HepG2 (cell line): ENCODE results near the gene SAC3D1. TPM values are rescaled to one million over a fixed set of nuclear protein-coding genes. Genes with fewer than 3 reads are reported as not detected.
A peak's percentile ranks its signal among the peaks of the same experiment; 100 is the strongest.

Experiments used
- ATAC-seq: fragments of 200-7000 bp; cut with Tn5 transposase; 3 replicates; pipeline ENCODE4 v1.9.1; 2020; ENCODE audit warnings: mild to moderate bottlenecking, moderate library complexity
- BruUV-seq: library from RNA; stranded (reverse); fragments of 400-500 nt; replicated peaks from 2 replicates; lab custom pipeline; 2021; lab: Mats Ljungman, UMichigan
- CTCF ChIA-PET: fragments of 300-600 bp; formaldehyde crosslinking; extraction: SDS; loops from one replicate; lab custom pipeline; 2021; ENCODE audit warnings: low total read pairs, inconsistent platforms, low intra/inter-chr PET ratio; lab: Yijun Ruan, JAX
- POLR2A ChIA-PET: fragments of 350-600 bp; sonication (Branson Sonifier 250); formaldehyde crosslinking; loops from one replicate; lab custom pipeline; 2020; ENCODE audit warnings: antibody characterized with exemption, inconsistent platforms; lab: Yijun Ruan, JAX
- DNase-seq: peaks from one replicate; pipeline ENCODE4 v3.0.0-alpha.2; 2015; ENCODE audit warnings: low spot score
- FAIRE-seq: peaks from 3 replicates; lab custom pipeline; 2011; peaks lifted over from hg19 to GRCh38; lab: Jason Lieb, UNC
- H2AFZ ChIP-seq: one replicate; pipeline ENCODE4 v1.6.1; 2011; ENCODE audit warnings: low read length, inconsistent platforms
- H3K27ac ChIP-seq: fragments of 300-600 bp; 3 replicates; pipeline ENCODE4 v1.8.0; 2011; ENCODE audit warnings: mixed run types, mild to moderate bottlenecking, mixed read lengths, low read length, inconsistent platforms; ENCODE audit not compliant: insufficient read depth; ENCODE audit errors: extremely low read length
- H3K27me3 ChIP-seq, 2 experiments: fragments of 200-600 bp in 1 of 2; 2 replicates in 1 of 2; 3 replicates in 1 of 2; pipeline versions ENCODE4 v1.6.0 to v1.8.0; 2011; ENCODE audit warnings: low read length in 2 of 2, mild to moderate bottlenecking in 2 of 2, moderate library complexity in 2 of 2, inconsistent platforms in 1 of 2; ENCODE audit not compliant: insufficient read depth in 2 of 2, control insufficient read depth in 1 of 2
- H3K36me3 ChIP-seq, 2 experiments: fragments of 200-600 bp in 1 of 2; replicated peaks in 1 of 2; 2 replicates in 1 of 2; 3 replicates in 1 of 2; pipeline versions ENCODE4 v1.5.1 to v1.8.0; 2011; ENCODE audit warnings: low read length in 2 of 2, inconsistent platforms in 1 of 2; ENCODE audit not compliant: insufficient read depth in 2 of 2, control insufficient read depth in 1 of 2
- H3K4me1 ChIP-seq: 2 replicates; pipeline ENCODE4 v1.5.1; 2012; ENCODE audit warnings: low read length, inconsistent platforms; ENCODE audit not compliant: insufficient read depth
- H3K4me2 ChIP-seq: 2 replicates; pipeline ENCODE4 v1.6.0; 2011; ENCODE audit warnings: low read depth, low read length, inconsistent platforms
- H3K4me3 ChIP-seq, 3 experiments: fragments of 200-600 bp in 1 of 3; sonication (generic), shearing (Covaris generic) in 1 of 3; replicated peaks in 1 of 3; 2 replicates each; pipeline ENCODE4 v1.5.1; 2011 to 2016; ENCODE audit warnings: low read length in 3 of 3, inconsistent platforms in 2 of 3, low read depth in 2 of 3, mild to moderate bottlenecking in 2 of 3, control low read depth in 1 of 3, mixed read lengths in 1 of 3; ENCODE audit not compliant: insufficient read depth in 1 of 3
- H3K79me2 ChIP-seq: one replicate; pipeline ENCODE4 v1.6.1; 2011; ENCODE audit warnings: low read length, inconsistent platforms; ENCODE audit not compliant: insufficient read depth
- H3K9ac ChIP-seq: 2 replicates; pipeline ENCODE4 v1.6.0; 2011; ENCODE audit warnings: mild to moderate bottlenecking, low read depth, low read length, inconsistent platforms; ENCODE audit not compliant: insufficient read depth
- H3K9me3 ChIP-seq: 2 replicates; pipeline ENCODE4 v1.5.1; 2012; ENCODE audit warnings: mild to moderate bottlenecking, low read length
- H4K20me1 ChIP-seq: 2 replicates; pipeline ENCODE4 v1.6.0; 2011; ENCODE audit warnings: inconsistent platforms, mild to moderate bottlenecking, low read length, moderate library complexity; ENCODE audit not compliant: insufficient read depth
- KMT2A ChIP-seq: sonication (generic); formaldehyde crosslinking; IDR thresholded peaks from 2 replicates; pipeline ENCODE4 v1.4.0; 2020; ENCODE audit warnings: missing genetic modification reagents
- MYPOP ChIP-seq: sonication (generic); formaldehyde crosslinking; IDR thresholded peaks from 2 replicates; pipeline ENCODE4 v1.8.1; 2023; ENCODE audit warnings: mild to moderate bottlenecking, moderate library complexity, missing genetic modification reagents
- NFKBIZ ChIP-seq: IDR thresholded peaks from 2 replicates; pipeline ENCODE4 v1.6.1; 2018; ENCODE audit warnings: missing genetic modification reagents, missing compliant biosample characterization
- NKX3-1 ChIP-seq: sonication (generic); formaldehyde crosslinking; IDR thresholded peaks from 2 replicates; pipeline ENCODE4 v1.5.0; 2020; ENCODE audit warnings: missing genetic modification reagents
- SPEN ChIP-seq: sonication (generic); formaldehyde crosslinking; IDR thresholded peaks from 2 replicates; pipeline ENCODE4 v1.5.1; 2020; ENCODE audit warnings: low read depth, mild to moderate bottlenecking, missing genetic modification reagents
- TP53 ChIP-seq: sonication (generic); formaldehyde crosslinking; conservative IDR thresholded peaks from 2 replicates; pipeline ENCODE4 v1.4.0; 2020; ENCODE audit warnings: missing genetic modification reagents
- TRAFD1 ChIP-seq: sonication (generic); formaldehyde crosslinking; IDR thresholded peaks from 2 replicates; pipeline ENCODE4 v1.5.1; 2020; ENCODE audit warnings: missing genetic modification reagents, mild to moderate bottlenecking, borderline replicate concordance
- ZKSCAN5 ChIP-seq: sonication (generic); formaldehyde crosslinking; IDR thresholded peaks from 2 replicates; pipeline ENCODE4 v1.5.1; 2020; ENCODE audit warnings: mild to moderate bottlenecking, missing genetic modification reagents
- ZNF142 ChIP-seq: sonication (generic); formaldehyde crosslinking; IDR thresholded peaks from 2 replicates; pipeline ENCODE4 v1.4.0; 2020; ENCODE audit warnings: missing genetic modification reagents
- ZNF17 ChIP-seq: sonication (generic); formaldehyde crosslinking; IDR thresholded peaks from 2 replicates; pipeline ENCODE4 v1.5.0; 2020; ENCODE audit warnings: mild to moderate bottlenecking, missing genetic modification reagents
- ZNF430 ChIP-seq: sonication (generic); formaldehyde crosslinking; IDR thresholded peaks from 2 replicates; pipeline ENCODE4 v1.9.0; 2021; ENCODE audit warnings: mild to moderate bottlenecking, missing genetic modification reagents
- WGBS: methylation state at CpG from one replicate; pipeline ENCODE4 v1.1.6; 2017; ENCODE audit warnings: low lambda C conversion rate; 5-methylcytosine and 5-hydroxymethylcytosine counted together
- in situ Hi-C: cut with HindIII; loops from 2 replicates; pipeline ENCODE4 v1.10.0; 2017; ENCODE audit warnings: low pct_unique_long_range_greater_than_20kb; ENCODE audit not compliant: extremely low pct_ligation_motif_present
- intact Hi-C: fragments of 100-400 bp; cut with micrococcal nuclease; formaldehyde crosslinking; loops from one replicate; pipeline ENCODE4 v1.10.0; 2022; ENCODE audit not compliant: unreplicated experiment
- polyA plus RNA-seq, 8 experiments: library from polyadenylated mRNA; depleted of rRNA in 3 of 8; stranded (reverse) in 7 of 8; unstranded in 1 of 8; fragments of >200 nt; fragmentation: Illumina TruSeq in 4 of 8; extraction: Trizol in 4 of 8; gene quantifications; 2 replicates each; pipeline versions ENCODE4 v1.2.1 to v1.2.3, GENCODE V29; 2011 to 2016; ENCODE audit warnings: low read depth in 4 of 8, missing spikeins in 1 of 8, mixed read lengths in 1 of 8; ENCODE audit not compliant: insufficient read depth in 1 of 8
- total RNA-seq, 5 experiments: library from RNA; depleted of rRNA; stranded (reverse); fragments of >200 nt; fragmentation: Illumina TruSeq; extraction: Trizol; gene quantifications; 2 replicates each; pipeline ENCODE4 v1.2.3, GENCODE V29; 2016; ENCODE audit warnings: low read depth in 1 of 5

SAC3D1 gene
- total and polyA plus RNA-seq, 2 of the 13 experiments (the other 11 are each of a cell fraction or from before 2014, with no cell fraction given): 7.4 to 36.3 TPM

- POLR2A ChIA-PET: no interaction called here
- peak overlapping the region; percentile 95; the same call in 1 of the 2 replicates for H3K9ac ChIP-seq
- 96% methylated on average over 4 of the region's 4 CpGs for WGBS
Measured at GRCh38 chr11:65085446-65085845, 44.4 kb downstream of the SAC3D1 start.

GRCh38 chr11:65086809-65087208 lies 45.8 kb downstream of the SAC3D1 start:
- Histone ChIP-seq H3K4me2 (no peak overlapping the region), H4K20me1 (no peaks in the 10 kb centered on the region), H3K9me3 (no peaks in the 10 kb centered on the region), H3K4me1 (peaks cover 29% of the 10 kb centered on the region), H3K4me3 (no peak overlapping the region), H2AFZ (no peak overlapping the region), H3K27ac (no peak overlapping the region), H3K27me3 (no peaks in the 10 kb centered on the region; a peak in 1 of 5 replicates), H3K9ac (no peak overlapping the region), H3K36me3 (peaks cover 13 to 18% of the 10 kb centered on the region in 2 experiments; a peak in 3 of 5 replicates), H3K79me2 (peaks cover 28% of the 10 kb centered on the region)
- FAIRE-seq (no peak), DNase-seq (no peak), ATAC-seq (no peak)
- BruUV-seq: no TSS peak
- CTCF ChIA-PET: no interaction called here
- WGBS: 95% methylated on average over 9 of the region's 9 CpGs
- POLR2A ChIA-PET: no interaction called here
- intact Hi-C loops (no loop called here), in situ Hi-C loops (no loop called here)
- TF ChIP-seq ZNF430 (no peak), ZNF142 (CRISPR knock-in tag) (no peak), ZKSCAN5 (CRISPR knock-in tag) (no peak), MYPOP (CRISPR knock-in tag) (no peak), NFKBIZ (CRISPR knock-in tag) (no peak)

More at GRCh38 chr11:65085446-65085845, 44.4 kb downstream of the SAC3D1 start:
- no peaks in the 10 kb centered on the region for H3K9me3 ChIP-seq
- H4K20me1 ChIP-seq: no peaks in the 10 kb centered on the region
- no TSS peak for BruUV-seq
- H3K4me2 ChIP-seq: peak overlapping the region; percentile 93
- TF ChIP-seq NKX3-1 (no peak), TP53 (CRISPR knock-in tag) (no peak), SPEN (CRISPR knock-in tag) (no peak), KMT2A (CRISPR knock-in tag) (no peak), ZNF17 (CRISPR knock-in tag) (no peak), TRAFD1 (CRISPR knock-in tag) (no peak)
- TF ChIP-seq, all 625 proteins: peak for 0
- Histone ChIP-seq H3K27ac (peak overlapping the region; percentile 83), H3K4me3 (0 out of 6 replicates have a peak overlapping the region, but pooled peaks of 2 of the 3 experiments have one; percentile 70 to 99), H3K36me3 (peaks cover 16 to 23% of the 10 kb centered on the region in 2 experiments), H3K79me2 (peaks cover 31% of the 10 kb centered on the region), H3K27me3 (no peaks in the 10 kb centered on the region; a peak in 1 of 5 replicates), H2AFZ (no peak overlapping the region), H3K4me1 (peaks cover 33% of the 10 kb centered on the region)
- ATAC-seq: no peak
- in situ Hi-C loops (no loop called here), intact Hi-C loops (no loop called here)
- CTCF ChIA-PET: no interaction called here
- no peak for DNase-seq
- FAIRE-seq: no peak
